Sigmoid colon (tissue), 4 donors: ENCODE data around the gene IGDCC3.

Source experiments
- CTCF ChIP-seq, 4 experiments: fragments of 450-650 bp in 3 of 4; fragments of 200-600 bp in 1 of 4; IDR thresholded peaks; one replicate each; pipeline ENCODE4 v1.5.1; 2016 to 2019; ENCODE audit warnings: antibody characterized with exemption in 4 of 4, mild to moderate bottlenecking in 3 of 4, moderate library complexity in 2 of 4
- POLR2AphosphoS5 ChIP-seq, 4 donors: sonication (generic); formaldehyde crosslinking; IDR thresholded peaks; one replicate each; pipeline ENCODE4 v1.6.1; 2017; ENCODE audit warnings: antibody characterized with exemption in 4 of 4

DNA sequence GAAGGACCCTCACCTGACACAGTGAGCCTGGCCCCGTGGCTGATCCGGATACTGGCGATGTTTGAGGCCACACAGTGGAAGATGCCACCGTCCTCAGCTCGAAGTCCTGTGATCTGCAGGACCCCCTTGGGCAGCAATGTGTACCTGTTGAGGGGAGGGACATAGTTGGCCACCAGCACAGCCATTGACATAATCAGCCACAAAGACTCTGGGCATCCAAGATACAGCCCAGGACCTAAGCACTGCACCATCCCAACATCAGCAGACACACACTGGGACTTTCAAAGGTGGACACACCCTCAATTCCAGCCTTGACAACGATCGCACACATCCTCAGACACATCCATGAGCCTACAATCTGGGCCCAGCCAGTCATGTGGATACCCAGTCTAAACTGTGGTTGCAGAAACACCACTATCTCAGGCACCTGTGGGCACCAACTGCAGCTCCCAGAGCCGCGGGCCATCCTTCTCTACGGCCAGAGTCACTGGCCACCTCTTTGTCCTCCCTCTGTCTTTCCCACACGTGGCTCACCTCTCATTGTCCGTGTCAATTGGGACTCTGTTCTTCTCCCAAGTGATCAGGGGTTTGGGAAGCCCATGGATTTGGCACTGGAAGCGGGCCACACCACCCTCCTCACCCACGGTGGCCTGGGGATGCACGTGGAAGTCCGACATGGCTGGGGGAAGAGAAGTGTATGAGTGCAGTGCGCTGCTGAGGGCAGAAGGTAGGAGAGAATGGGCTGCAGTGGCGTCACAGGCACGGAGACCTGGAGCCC is 42.3 kb downstream of the IGDCC3 start:
- TF ChIP-seq POLR2AphosphoS5 (IDR thresholded peaks at IDR 0.05) (no peak), CTCF (IDR thresholded peaks at IDR 0.05) (no peak)
